ENCODE results near the gene PTPRCAP. TPM values are rescaled to one million over a fixed set of nuclear protein-coding genes. Genes with fewer than 3 reads are reported as not detected.

The PTPRCAP gene
- total and polyA plus RNA-seq, 2 experiments from 2014 or later: 3.3 to 3.5 TPM

DNA sequence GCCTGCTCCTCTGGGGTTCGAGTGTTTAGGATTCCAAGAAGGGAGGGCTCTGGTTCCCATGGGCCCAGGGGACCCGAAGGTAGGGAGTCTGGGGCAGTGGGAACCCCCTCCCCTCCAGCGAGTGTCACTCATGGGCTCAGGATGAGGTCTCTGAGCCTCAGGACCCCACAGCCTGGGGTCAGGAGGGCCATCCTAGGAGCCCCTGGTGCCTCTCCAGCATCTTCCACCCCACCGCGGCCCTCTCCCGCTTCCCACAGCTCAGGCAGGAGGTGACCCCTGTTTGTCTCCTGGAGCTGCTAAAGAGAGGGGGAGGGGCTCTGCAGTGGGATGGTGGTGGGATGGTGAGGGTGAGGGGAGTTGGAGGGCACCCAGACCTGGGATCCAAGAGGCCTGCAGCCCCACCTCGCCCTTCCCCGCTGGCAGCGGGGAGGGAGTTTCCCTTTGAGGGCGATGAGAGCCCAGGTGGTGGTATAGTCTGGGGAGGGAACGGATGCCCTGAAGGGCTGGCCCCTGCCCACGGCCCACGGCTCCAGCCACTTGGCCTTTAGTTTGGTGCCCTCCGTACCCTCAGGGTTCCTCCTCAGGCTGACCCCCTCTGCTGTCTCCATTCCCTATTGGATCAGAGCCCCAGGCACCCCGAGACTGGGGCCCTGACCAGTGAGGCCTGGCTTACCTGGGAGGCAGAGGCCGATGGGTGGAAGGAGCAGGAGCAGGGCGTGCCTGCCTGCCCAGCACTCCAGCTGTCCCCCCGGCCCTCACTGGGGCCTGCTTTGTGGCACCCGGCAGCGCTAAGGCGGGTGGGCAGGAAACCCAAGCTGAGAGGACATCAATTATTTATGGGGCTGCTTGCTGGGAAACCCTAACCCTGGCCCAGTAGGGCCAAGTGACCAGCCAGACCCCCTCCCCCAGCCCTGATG is 16.6 kb upstream of the PTPRCAP start:
- Histone ChIP-seq H3K4me3 (no peak overlapping the region), H3K4me1 (ENCODE audit: insufficient read depth) (no peaks in the 10 kb centered on the region), H3K79me2 (replicated peaks; ENCODE audit: insufficient read depth) (no peaks in the 10 kb centered on the region), H3K36me3 (ENCODE audit: insufficient read depth) (no peaks in the 10 kb centered on the region), H2AFZ (no peak overlapping the region), H3K9me2 (ENCODE audit: insufficient read depth) (no peaks in the 10 kb centered on the region), H3K4me2 (no peak overlapping the region), H3K27ac (ENCODE audit: low read depth) (no peak overlapping the region), H3F3A (replicated peaks; ENCODE audit: low read depth) (no peaks in the 10 kb centered on the region), H3K27me3 (ENCODE audit: insufficient read depth) (no peaks in the 10 kb centered on the region), H4K20me1 (replicated peaks; ENCODE audit: insufficient read depth) (no peaks in the 10 kb centered on the region)
- Mint-ChIP-seq H3K36me3 (ENCODE audit: low read depth) (no peaks in the 10 kb centered on the region), H3K9me3 (no peaks in the 10 kb centered on the region), H3K4me1 (no peaks in the 10 kb centered on the region), H3K4me3 (no peak overlapping the region), H3K27ac (no peak overlapping the region), H3K27me3 (ENCODE audit: insufficient read depth, low read depth, poor library complexity) (peaks cover 8% of the 10 kb centered on the region)
- no peak for ATAC-seq
- no peak for DNase-seq (ENCODE audit: low spot score)
- TF ChIP-seq EZH2 (IDR thresholded peaks at IDR 0.05; ENCODE audit: low read depth, unreplicated experiment) (no peak), JUNB (IDR thresholded peaks at IDR 0.05; ENCODE audit: unreplicated experiment) (no peak), ZNF114 (CRISPR knock-in tag; IDR thresholded peaks at IDR 0.05) (no peak), STAT1 (IDR thresholded peaks at IDR 0.05; ENCODE audit: unreplicated experiment) (no peak), CREB1 (CRISPR knock-in tag; IDR thresholded peaks at IDR 0.05; ENCODE audit: low read depth) (no peak), NANOG (IDR thresholded peaks at IDR 0.05; ENCODE audit: borderline replicate concordance) (no peak), ZNF331 (CRISPR knock-in tag; IDR thresholded peaks at IDR 0.05; ENCODE audit: low read depth) (no peak), POLR2AphosphoS5 (IDR thresholded peaks at IDR 0.05; ENCODE audit: low read depth) (no peak), EZH2phosphoT487 (IDR thresholded peaks at IDR 0.05; ENCODE audit: unreplicated experiment) (no peak)
- TF ChIP-seq, protein P1, sequence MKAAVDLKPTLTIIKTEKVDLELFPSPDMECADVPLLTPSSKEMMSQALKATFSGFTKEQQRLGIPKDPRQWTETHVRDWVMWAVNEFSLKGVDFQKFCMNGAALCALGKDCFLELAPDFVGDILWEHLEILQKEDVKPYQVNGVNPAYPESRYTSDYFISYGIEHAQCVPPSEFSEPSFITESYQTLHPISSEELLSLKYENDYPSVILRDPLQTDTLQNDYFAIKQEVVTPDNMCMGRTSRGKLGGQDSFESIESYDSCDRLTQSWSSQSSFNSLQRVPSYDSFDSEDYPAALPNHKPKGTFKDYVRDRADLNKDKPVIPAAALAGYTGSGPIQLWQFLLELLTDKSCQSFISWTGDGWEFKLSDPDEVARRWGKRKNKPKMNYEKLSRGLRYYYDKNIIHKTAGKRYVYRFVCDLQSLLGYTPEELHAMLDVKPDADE (IDR thresholded peaks at IDR 0.05): no peak
- TF ChIP-seq, protein P2, sequence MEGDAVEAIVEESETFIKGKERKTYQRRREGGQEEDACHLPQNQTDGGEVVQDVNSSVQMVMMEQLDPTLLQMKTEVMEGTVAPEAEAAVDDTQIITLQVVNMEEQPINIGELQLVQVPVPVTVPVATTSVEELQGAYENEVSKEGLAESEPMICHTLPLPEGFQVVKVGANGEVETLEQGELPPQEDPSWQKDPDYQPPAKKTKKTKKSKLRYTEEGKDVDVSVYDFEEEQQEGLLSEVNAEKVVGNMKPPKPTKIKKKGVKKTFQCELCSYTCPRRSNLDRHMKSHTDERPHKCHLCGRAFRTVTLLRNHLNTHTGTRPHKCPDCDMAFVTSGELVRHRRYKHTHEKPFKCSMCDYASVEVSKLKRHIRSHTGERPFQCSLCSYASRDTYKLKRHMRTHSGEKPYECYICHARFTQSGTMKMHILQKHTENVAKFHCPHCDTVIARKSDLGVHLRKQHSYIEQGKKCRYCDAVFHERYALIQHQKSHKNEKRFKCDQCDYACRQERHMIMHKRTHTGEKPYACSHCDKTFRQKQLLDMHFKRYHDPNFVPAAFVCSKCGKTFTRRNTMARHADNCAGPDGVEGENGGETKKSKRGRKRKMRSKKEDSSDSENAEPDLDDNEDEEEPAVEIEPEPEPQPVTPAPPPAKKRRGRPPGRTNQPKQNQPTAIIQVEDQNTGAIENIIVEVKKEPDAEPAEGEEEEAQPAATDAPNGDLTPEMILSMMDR (conservative IDR thresholded peaks at IDR 0.05; ENCODE audit: low read depth in 2 of 2): no peak
- TF ChIP-seq, protein P3, sequence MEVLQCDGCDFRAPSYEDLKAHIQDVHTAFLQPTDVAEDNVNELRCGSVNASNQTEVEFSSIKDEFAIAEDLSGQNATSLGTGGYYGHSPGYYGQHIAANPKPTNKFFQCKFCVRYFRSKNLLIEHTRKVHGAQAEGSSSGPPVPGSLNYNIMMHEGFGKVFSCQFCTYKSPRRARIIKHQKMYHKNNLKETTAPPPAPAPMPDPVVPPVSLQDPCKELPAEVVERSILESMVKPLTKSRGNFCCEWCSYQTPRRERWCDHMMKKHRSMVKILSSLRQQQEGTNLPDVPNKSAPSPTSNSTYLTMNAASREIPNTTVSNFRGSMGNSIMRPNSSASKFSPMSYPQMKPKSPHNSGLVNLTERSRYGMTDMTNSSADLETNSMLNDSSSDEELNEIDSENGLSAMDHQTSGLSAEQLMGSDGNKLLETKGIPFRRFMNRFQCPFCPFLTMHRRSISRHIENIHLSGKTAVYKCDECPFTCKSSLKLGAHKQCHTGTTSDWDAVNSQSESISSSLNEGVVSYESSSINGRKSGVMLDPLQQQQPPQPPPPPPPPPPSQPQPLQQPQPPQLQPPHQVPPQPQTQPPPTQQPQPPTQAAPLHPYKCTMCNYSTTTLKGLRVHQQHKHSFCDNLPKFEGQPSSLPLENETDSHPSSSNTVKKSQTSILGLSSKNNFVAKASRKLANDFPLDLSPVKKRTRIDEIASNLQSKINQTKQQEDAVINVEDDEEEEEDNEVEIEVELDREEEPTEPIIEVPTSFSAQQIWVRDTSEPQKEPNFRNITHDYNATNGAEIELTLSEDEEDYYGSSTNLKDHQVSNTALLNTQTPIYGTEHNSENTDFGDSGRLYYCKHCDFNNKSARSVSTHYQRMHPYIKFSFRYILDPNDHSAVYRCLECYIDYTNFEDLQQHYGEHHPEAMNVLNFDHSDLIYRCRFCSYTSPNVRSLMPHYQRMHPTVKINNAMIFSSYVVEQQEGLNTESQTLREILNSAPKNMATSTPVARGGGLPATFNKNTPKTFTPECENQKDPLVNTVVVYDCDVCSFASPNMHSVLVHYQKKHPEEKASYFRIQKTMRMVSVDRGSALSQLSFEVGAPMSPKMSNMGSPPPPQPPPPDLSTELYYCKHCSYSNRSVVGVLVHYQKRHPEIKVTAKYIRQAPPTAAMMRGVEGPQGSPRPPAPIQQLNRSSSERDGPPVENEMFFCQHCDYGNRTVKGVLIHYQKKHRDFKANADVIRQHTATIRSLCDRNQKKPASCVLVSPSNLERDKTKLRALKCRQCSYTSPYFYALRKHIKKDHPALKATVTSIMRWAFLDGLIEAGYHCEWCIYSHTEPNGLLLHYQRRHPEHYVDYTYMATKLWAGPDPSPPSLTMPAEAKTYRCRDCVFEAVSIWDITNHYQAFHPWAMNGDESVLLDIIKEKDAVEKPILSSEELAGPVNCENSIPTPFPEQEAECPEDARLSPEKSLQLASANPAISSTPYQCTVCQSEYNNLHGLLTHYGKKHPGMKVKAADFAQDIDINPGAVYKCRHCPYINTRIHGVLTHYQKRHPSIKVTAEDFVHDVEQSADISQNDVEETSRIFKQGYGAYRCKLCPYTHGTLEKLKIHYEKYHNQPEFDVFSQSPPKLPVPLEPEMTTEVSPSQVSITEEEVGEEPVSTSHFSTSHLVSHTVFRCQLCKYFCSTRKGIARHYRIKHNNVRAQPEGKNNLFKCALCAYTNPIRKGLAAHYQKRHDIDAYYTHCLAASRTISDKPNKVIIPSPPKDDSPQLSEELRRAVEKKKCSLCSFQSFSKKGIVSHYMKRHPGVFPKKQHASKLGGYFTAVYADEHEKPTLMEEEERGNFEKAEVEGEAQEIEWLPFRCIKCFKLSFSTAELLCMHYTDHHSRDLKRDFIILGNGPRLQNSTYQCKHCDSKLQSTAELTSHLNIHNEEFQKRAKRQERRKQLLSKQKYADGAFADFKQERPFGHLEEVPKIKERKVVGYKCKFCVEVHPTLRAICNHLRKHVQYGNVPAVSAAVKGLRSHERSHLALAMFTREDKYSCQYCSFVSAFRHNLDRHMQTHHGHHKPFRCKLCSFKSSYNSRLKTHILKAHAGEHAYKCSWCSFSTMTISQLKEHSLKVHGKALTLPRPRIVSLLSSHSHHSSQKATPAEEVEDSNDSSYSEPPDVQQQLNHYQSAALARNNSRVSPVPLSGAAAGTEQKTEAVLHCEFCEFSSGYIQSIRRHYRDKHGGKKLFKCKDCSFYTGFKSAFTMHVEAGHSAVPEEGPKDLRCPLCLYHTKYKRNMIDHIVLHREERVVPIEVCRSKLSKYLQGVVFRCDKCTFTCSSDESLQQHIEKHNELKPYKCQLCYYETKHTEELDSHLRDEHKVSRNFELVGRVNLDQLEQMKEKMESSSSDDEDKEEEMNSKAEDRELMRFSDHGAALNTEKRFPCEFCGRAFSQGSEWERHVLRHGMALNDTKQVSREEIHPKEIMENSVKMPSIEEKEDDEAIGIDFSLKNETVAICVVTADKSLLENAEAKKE (CRISPR knock-in tag; IDR thresholded peaks at IDR 0.05): no peak
- TF ChIP-seq, protein P4, sequence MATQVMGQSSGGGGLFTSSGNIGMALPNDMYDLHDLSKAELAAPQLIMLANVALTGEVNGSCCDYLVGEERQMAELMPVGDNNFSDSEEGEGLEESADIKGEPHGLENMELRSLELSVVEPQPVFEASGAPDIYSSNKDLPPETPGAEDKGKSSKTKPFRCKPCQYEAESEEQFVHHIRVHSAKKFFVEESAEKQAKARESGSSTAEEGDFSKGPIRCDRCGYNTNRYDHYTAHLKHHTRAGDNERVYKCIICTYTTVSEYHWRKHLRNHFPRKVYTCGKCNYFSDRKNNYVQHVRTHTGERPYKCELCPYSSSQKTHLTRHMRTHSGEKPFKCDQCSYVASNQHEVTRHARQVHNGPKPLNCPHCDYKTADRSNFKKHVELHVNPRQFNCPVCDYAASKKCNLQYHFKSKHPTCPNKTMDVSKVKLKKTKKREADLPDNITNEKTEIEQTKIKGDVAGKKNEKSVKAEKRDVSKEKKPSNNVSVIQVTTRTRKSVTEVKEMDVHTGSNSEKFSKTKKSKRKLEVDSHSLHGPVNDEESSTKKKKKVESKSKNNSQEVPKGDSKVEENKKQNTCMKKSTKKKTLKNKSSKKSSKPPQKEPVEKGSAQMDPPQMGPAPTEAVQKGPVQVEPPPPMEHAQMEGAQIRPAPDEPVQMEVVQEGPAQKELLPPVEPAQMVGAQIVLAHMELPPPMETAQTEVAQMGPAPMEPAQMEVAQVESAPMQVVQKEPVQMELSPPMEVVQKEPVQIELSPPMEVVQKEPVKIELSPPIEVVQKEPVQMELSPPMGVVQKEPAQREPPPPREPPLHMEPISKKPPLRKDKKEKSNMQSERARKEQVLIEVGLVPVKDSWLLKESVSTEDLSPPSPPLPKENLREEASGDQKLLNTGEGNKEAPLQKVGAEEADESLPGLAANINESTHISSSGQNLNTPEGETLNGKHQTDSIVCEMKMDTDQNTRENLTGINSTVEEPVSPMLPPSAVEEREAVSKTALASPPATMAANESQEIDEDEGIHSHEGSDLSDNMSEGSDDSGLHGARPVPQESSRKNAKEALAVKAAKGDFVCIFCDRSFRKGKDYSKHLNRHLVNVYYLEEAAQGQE (IDR thresholded peaks at IDR 0.05; ENCODE audit: unreplicated experiment): no peak
